Thyroid gland (tissue), 4 donors: ENCODE measurements around the gene ROGDI.

Source experiments
- CTCF ChIP-seq, 6 experiments: fragments of 200-600 bp in 3 of 6; fragments of 450-650 bp in 3 of 6; sonication (generic) in 3 of 6; IDR thresholded peaks; one replicate each; pipeline ENCODE4 v1.5.1; 2016 to 2019; ENCODE audit warnings: antibody characterized with exemption in 6 of 6, mild to moderate bottlenecking in 2 of 6, inconsistent platforms in 1 of 6, moderate library complexity in 1 of 6
- POLR2A ChIP-seq, 2 donors: fragments of 450-650 bp; IDR thresholded peaks; one replicate each; pipeline ENCODE4 v1.6.1; 2017; ENCODE audit warnings: antibody characterized with exemption in 2 of 2, mild to moderate bottlenecking in 2 of 2, moderate library complexity in 1 of 2

- TF ChIP-seq CTCF (IDR thresholded peaks at IDR 0.05) (no peak), POLR2A (IDR thresholded peaks at IDR 0.05) (no peak)
These were observed 29.2 kb upstream of the ROGDI start for GRCh38 chr16:4831616-4832015.
